Uterus (tissue), 2 donors: ENCODE measurements around the gene HBP1.

Experiments used
- CTCF ChIP-seq, 4 experiments: fragments of 200-600 bp in 2 of 4; fragments of 450-650 bp in 2 of 4; sonication (generic) in 2 of 4; IDR thresholded peaks; one replicate each; pipeline ENCODE4 v1.5.1; 2016 to 2019; ENCODE audit warnings: antibody characterized with exemption in 4 of 4, mild to moderate bottlenecking in 2 of 4, moderate library complexity in 1 of 4
- POLR2A ChIP-seq, 2 donors: fragments of 450-650 bp; IDR thresholded peaks; one replicate each; pipeline ENCODE4 v1.6.1; 2016; ENCODE audit warnings: antibody characterized with exemption in 2 of 2, mild to moderate bottlenecking in 1 of 2, moderate library complexity in 1 of 2

GRCh38 chr7:107187774-107188173 is 19.0 kb downstream of the HBP1 start:
- TF ChIP-seq CTCF (IDR thresholded peaks at IDR 0.05): no peak
- no peak for TF ChIP-seq POLR2A (IDR thresholded peaks at IDR 0.05)
